HG03139 (cell line): Measurements from ENCODE around the gene UROC1.

Source experiments
- ATAC-seq: cut with Tn5 transposase; IDR thresholded peaks from one replicate; pipeline ENCODE4 v1.9.1; 2021; ENCODE audit not compliant: unreplicated experiment

Gene UROC1

DNA sequence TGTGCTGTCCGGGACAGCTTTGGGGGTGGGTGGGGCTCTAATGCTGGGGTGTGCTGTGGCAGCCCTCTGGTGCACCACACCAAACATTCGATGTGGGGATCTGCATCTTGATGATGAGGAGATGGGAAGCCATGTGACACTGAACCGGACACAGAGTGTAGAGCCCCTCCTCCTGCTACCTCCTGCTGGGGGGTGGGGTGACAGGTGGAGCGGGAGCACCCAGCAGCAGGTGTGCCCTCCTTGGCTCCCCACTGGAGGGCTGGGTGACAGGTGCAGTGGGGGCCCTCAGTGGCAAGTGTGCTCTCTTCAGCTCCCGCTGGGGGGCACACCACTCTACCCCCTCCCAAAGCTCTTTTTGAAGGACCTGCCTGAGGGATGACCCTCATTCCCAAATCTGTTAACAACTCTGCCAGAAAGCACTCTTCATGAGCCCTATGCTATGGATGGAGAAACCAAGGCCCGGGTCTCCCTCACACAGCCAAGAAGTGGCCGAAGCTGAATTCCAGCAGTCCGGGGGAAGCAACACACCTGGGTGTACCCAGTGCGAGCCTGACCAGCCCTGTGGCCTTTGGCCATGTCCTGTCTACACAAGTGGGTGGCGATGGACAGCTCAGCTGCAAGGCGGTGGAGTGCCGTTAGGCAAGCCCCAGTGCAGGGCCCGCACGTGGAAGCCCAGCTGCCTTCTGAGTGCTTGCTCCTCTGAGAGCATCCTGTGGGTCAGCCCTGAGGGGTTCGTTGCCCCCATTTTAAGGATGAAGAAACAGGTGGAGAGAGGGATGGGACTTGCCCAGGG is 609 bp upstream of the UROC1 start:
- no peak for ATAC-seq

DNA sequence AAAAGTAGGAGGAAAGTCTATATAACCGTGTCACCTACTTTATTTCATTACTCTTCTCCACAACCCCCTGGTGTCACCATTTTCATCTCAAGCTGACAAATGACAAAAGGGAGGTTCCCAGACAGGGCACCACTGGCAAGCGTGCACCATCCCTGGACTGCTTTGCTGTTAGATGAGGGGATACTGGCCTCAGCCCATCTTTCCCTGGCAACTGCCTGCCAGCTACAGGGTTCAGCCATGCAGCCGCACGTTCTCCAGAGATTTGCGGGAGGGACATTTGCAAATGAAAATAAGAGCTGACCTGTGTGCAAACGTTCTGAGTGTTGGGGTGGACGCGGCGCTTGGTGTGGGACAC is 660 bp downstream of the UROC1 start:
- no peak for ATAC-seq

DNA sequence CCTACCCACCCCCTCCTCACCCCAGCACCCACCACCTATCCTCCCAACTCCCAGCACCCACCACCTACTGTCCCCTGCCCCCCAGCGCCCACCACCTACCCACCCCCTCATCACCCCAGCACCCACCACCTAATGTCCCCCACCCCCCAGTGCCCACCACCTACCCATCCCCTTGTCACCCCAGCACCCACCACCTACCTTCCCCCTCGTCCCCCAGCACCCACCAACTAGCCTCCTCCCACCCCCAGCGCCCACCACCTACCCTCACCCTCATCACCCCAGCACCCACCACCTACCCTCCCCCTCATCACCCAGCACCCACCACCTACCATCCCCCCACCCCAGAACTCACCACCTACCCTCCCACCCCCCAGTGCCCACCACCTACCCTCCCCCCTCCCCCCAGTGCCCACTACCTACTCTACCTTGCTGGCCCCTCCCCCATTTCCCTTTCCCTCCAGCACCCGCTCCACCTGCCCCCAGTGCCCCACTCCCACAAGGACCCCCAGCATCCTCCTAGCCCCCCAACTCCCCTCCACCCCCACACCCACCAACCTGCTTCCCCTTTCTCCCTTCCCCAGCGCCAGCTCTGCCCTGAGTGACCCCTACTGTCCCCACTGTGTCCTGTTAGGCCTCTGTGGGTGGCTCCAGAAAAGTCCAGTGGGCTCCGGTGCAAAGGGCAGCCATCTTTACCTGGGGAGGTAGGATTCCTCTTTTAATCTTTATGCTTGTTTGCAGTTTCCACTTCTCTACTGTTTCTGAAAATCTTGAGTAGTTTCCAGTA is 1.2 kb downstream of the UROC1 start:
- ATAC-seq, result no peak

DNA sequence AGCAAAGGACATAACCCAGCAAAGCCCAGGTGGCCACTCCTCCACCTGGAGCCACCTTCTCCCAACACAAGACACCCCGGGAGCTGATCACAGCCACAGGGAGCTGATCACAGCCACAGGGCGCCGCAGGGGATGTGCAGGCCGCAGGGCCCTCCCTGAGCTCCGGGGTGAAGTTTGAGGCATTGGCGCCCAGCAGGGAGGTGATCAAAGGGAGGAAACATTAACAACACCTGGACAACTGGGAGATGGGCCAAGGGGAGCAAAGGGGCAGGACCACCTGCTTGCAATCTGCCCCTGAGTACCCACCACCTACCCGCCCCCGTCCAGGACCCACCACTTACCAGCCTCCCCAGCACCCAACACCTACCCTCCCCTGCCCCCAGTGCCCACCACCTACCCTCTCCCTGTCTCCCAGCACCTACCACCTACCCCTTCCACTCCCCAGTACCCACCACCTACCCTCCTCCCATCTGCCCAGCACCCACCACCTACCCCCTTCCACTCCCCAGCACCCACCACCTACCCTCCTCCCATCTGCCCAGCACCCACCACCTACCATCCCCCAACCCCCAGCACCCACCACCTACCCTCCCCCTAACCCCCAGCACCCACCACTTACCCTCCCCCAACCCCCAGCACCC is 2.4 kb downstream of the UROC1 start:
- ATAC-seq, result no peak

DNA sequence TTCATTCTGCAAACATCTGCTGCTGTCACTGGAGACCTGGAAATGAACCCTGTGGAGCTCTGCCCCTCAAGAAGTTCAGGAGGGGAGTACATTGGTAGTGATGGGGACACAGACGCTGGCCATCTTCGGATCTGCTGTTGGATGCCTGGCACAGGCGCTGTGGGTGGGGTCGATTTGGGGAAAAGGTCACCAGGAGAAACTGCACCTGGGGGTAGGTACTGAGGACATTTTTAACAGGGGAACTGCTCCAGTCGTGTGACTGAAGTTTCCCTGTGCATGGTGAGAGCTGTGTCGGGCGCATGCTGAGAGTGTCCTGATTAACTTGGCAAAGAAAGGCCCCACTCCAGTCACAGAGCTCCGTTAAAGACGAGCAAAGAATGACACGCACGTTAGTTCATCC is 3.4 kb downstream of the UROC1 start:
- ATAC-seq, result no peak

DNA sequence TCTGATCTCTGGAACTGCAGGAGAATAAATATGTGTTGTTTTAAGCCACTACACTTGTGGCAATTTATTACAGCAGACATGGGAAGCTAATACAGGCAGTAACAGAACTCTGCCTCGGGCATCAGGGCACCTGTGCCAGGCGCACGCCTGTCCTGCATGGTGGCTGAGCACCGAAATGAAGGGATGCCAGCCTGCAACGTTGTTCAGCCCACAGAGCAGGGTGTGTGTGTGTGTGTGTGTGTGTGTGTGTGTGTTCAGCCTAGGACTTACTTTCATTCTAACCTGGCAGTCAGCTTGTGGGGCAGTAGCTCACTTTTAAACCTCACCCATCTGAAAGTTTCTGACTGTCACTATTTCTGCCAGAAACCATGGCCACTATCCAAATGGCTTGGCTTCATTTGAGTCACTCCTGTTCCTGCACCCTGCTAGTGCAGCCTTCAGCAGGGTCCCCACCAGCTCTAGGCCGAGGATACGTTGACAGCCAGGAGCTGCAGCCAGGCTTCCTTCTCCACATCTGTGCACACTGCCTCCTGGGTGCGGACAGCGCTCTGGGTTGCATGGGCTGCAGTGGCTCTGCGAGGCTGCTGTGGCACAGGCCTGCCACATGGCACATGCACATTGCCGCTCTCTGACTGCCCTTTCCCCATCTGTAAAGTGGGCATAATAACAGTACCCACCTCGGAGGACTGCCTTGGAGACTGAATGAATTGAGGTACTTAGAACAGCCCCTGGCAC is 4.5 kb downstream of the UROC1 start:
- ATAC-seq, result no peak

DNA sequence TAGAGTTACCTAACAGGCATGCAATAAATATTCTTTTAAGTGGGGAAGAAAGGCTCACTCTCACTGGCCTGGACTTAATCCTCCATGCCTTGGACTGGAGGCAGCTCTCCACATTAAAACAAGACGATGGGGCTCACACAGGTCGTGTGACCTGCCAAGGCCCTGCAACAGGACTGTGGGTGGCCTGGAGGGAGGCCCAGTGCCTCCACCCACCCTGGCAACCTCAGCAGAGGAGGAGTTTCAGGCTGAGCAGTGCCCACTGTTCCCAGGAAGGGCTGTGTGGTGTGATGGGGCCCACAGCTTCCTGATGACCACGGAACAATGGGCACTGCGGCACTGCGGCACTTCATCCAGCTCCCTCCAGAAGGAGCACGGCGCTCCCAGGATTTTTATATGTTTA is 5.5 kb downstream of the UROC1 start:
- no peak for ATAC-seq

DNA sequence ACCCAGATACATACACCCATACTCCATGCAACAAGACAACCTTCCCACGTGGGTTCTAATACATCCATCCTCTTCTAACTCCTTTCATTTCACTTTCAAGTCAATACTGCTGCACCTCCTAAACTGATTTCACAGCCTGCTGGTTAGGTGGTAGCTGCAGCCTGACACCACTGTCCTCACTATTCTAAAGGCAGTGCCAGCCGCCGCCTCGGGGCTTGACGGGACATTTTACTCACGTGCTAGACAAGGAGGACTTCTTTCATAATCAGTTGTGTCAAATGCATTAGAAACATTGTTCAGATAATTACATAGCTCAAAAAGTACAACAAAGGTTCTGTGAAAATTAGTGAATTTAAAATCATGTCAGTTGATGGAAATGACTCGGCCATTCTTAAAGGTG is 6.3 kb downstream of the UROC1 start:
- ATAC-seq, result no peak

DNA sequence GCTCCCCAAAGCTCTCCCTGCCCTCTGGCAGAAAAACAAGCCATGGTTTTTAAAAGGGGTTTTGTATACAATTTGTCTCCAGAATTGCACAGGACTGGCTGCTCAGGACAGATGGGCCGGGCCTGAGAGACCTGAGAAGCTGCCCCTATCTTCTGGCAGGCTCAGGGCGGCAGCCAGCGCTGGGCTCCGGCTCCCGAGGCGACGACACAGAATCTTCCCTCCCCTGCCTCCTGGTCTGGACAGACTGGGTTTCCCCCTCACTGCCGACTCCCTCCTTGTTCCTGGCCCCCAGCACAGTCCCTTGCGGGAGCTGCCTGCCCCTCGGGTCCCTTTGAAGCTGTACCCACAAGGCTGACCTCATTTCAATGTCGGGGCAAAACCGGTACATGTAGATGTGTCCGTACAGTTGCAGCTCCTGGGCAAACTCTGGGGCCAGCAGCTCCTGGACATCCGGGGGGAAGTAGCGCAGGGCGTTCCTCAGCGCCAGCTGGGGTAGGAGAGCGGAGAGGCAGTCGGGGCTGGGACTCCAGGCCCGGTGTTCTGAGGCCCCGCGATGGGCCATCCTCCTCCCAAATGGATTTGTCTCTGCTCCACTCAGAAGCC is 7.2 kb downstream of the UROC1 start:
- ATAC-seq, result no peak

DNA sequence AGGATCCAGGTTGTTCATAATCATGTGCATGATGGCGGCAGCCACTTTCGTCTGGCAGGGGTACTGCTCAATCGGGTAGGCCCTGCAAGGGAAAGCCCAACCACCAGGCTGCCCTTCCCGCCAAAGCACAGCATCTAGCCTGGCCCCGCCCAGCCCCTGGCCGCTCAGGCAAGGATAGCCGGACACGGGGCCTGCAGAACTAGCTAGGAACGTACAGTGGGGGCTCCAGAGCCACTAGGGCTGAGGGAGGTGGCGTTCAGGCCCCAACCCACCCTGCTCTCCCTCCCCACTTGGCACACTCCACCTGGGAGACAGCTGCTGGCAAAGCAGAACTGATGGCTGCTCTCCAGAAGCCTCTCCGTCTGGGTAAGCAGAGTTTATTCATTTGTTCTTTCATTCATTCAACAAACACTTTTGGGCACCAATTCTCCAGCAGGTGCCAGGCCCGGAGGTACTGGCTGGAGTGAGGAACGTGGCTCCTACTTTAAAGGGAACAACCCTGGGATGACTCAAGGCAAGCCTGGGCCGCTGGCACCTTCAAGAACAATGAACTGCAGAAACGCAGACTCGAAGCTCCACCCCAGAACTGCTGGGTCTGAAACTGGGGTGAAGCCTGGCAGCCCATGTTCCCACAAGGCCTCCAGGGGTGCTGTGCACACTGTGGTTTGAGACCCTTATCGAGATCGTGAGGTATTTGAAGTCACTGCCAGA is 7.8 kb downstream of the UROC1 start:
- ATAC-seq, result no peak

DNA sequence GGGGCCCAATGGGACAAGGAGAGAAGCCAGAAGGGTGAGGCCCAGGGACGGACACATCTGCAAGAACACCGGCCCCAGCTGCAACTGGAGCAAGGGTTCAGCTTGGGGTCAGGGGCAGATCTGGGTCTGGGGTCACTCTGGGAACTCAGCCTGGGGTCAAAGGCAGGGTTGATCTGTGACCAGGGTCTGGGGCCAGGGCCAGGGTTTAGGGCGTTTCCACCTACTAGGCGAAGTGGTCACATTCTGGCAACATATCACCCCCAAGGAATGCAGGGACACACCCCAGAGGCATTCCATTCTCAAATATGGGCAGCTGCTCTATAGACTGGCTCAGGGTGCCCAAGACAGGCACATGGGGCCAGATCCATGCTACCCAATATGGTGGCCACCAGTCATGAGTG is 9.0 kb downstream of the UROC1 start:
- no peak for ATAC-seq

DNA sequence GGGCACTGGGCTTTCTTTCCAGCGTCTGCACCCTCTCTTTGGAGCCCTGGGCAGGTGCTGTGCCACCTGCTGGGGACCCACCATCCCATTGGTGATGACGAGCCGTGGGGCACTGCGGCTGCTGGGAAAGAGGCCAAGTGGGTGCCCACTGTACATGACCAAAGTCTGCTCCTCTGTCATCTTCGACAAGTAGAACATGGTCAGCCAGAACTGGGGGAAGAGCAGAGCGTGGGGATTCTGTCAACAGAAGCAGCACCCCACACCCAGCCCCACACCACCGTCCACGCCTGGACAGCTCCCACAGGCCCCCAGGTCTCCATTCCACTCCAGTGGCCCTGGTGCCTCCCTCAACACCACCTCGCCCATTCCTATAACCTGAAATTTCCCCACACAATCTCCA is 9.7 kb downstream of the UROC1 start:
- no peak for ATAC-seq

DNA sequence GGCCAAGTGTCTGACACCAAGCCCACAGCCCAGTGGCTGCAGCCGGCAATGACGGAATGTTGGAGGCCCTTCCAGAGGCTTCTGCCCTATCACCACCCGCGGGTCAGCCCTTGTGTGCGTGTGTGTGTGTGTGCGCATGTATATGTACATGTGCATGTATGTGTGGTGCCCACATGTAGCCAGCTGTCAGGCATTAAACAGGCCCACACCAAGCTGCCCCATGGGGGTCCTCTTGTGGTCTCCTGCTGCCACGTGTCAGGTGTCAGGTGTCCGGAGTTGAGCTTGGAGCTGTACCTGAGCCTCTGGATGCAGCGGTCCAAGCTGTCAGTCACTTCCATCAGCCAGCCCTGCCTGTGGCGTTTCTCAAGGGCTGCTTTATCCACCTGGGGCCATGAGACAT is 13.9 kb downstream of the UROC1 start:
- ATAC-seq, result no peak

DNA sequence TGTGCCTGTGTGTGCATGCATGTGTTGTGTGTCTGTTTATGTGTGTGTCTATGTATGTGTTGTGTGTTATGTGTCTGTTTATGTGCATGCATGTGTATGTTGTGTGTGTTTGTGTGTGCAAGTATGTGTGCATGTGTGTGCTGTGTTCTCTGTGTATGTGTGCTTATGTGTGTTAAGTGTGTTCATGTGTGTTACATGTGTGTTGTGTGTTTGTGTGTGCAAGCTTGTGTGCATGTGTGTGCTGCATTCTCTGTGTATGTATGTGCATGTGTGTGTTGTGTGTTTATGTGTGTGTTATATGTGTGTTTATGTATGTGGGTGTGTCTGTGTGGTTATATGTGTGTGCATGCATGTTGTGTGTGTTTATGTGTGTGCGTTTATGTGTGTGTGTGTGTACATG is 14.9 kb downstream of the UROC1 start:
- no peak for ATAC-seq

DNA sequence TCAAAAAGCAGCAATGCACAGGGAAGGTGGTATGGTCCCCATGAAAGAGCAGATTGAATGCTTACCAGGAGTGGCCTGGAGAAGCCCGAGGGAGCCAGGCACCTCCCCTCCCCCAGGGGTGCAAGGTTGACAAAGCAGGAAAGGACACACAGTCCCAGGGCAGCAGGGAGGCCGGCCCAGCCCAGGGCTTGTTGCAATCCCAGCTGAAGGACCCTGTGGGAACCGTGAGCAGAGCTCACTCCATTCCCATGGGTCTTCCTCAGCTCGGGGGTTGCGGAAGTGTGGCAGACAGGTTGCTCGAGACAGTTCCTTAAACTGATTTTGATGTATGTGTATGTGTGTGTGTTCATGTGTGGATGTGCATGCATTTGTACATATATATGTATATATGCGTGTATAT is 15.8 kb downstream of the UROC1 start:
- no peak for ATAC-seq

DNA sequence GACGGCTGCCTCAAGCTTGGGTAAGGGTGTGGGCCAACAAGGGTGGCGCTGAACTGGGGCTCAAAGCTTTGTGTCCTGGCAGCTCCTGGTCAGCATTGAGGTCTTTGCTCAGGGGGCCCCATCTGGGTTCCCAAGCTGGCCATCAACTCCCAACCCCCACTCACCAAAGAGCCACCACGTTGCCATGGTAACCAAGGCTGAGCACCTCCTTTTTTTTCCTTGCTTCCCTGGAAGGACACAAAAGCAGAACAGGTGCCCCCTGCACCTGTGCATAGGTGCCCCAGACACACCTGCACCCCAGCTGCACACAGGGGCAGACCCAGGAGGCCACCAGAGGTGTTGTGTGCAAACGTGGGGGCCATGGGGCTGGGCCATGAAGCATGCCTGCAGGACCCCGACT is 16.5 kb downstream of the UROC1 start:
- no peak for ATAC-seq

DNA sequence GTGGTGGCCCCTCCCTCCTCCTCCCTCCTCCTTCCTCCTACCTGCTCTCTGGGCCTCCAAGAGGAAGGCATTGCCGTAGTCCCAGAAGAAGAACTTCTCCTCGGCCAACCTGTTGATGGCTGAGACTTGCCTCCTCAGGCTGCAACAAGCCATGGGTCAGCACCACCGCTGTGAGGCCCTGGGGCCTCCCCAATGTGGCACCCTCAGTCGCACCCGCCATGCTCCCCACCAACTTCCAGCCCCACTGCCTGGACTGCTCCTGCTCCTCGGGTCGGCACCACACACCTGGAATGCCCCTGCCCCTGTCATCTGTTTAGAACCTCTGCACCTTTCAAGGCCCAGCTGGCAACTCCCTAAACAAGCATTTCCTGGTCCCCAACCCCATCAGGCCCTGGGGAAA is 17.6 kb downstream of the UROC1 start:
- ATAC-seq, result no peak

DNA sequence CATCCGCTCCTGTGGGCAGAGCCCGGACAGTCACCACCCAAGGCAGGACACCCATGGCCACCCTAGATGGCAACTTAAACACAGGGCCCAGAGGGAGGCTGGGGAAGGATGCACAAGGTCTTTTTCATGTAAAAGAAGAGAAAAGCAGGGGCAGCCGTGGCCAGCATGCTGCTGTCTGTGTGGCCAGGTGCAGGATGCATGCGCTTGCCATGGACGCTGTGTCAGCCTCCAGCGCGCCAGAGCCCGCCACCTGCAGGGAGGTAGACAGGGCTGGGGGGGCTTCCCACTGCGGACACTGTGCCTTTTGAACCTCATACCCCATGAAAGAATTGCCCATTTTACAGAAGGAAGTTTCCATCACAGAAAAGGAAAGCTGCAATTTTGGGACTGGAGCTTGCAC is 18.2 kb downstream of the UROC1 start:
- ATAC-seq, result no peak

DNA sequence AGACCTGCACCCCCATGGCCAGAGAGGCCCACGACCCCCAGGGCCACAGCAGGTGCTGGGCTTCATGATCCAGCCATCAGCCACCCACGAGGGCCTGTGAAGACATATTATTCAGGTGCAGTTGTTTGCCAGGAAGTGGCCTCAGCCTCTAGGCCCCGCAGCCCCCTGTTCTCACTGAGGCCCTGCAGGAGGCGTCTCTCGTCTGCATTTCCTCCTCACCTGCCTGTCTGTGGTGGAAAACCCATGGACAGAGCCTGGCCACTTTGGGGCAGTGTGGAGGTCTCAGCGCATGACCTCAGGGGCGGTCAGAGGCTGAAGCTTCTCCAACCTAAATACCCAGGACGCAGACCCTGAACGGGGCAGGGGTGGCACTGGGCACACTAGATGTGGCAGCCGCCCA is 18.6 kb downstream of the UROC1 start:
- no peak for ATAC-seq

DNA sequence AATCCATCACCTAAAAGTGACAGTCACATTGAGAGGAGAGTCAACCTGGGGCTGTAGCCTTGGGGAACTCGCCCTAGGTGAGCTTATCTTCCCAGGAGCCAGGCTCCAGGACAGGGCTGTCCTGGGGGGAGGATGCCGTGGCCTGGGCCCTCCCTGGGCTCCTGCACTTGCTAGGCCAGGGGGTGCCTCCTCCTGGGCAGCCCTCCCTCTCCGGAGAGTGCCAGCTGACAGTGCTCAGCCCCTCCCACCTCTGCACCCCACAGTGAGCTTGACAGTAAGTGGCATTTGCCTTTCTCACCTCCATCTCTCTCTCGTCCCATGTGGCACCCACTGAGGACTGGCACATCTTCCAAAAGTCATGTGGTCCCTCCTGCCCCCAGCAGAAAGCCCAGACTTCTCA is 19.1 kb downstream of the UROC1 start:
- no peak for ATAC-seq

DNA sequence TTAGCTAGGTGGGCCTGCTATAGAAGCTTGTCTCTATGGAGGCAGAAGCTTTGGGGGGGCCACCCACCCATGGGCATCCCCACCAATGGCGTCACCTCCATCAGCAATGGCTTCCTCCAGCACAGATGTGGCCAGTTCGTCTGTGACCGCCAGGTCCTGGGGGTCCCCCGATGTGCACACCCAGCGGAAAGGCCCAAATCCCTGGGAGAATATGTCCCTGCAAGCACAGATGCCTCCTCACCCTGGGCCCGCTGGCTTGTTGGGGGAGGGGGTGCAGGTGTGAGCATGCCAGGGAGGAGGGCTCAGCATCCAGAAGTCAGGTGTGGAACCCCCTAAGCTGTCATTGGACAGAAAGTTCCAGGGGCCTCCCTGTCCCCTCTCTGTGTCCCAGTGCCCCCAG is 19.6 kb downstream of the UROC1 start:
- no peak for ATAC-seq
